GM18507 (cell line): ENCODE results near the gene CAMSAP2.
A peak's percentile ranks its signal among the peaks of the same experiment; 100 is the strongest.
"Not testable (repeated sequence)": the region's sequence is repeated elsewhere in the genome, so short reads cannot be mapped to it uniquely, and the experiment has no call there.

ENCODE experiments used
- DNase-seq: peaks from one replicate; pipeline ENCODE4 v3.0.0; 2011; ENCODE audit warnings: low read depth; ENCODE audit not compliant: insufficient read length; ENCODE audit errors: extremely low spot score
- FAIRE-seq: peaks from 2 replicates; lab custom pipeline; 2011; peaks lifted over from hg19 to GRCh38; lab: Jason Lieb, UNC

Gene CAMSAP2

DNA sequence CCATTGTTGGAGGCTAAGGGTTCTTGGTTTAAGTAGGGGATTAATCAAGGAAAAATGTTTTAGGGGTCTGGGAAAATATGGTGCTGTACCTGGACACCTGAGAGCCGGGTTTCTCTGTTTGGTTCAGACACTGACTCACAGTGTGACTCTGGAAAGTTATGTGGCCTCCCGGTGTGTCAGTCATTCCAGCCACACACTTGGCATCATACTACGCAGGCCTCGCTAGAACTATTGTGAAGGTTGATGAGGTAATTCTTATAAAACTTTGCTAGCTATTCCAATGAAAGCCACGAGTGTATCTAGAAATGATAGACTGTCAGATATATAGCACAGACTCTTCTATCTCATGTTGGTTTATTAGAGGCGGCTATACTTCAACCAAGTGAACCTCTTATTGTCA is 4.8 kb upstream of the CAMSAP2 start:
- DNase-seq: no peak
- no peak for FAIRE-seq

DNA sequence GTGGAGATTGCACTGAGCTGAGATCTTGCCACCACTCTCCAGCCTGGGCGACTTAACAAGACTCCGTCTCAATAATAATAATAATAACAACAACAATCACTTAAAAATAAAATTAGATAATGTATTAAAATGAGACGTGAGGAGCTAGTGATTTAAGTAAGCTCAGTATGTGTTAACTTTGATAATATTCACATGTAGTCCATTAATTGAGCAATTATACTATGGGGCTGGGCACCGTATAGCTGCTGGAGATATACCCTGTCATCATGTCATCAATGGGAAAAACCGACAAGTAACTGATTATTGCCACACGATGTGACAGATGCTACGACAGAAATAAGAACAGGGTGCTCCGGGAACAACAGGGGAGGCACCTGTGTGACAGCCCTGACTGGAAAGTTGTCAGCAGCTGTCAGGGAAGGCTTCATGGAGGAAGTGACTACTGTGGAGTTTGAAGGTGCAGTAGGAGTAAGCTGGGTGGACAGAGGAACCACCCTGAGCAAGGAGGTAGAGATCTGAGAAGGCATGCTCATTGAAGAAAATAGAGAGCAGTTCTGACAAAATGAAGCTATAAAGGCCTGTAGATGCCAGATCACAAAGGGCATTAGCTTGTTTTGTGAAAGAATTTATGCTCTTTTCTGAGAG is 924 bp upstream of the CAMSAP2 start:
- no peak for FAIRE-seq

DNA sequence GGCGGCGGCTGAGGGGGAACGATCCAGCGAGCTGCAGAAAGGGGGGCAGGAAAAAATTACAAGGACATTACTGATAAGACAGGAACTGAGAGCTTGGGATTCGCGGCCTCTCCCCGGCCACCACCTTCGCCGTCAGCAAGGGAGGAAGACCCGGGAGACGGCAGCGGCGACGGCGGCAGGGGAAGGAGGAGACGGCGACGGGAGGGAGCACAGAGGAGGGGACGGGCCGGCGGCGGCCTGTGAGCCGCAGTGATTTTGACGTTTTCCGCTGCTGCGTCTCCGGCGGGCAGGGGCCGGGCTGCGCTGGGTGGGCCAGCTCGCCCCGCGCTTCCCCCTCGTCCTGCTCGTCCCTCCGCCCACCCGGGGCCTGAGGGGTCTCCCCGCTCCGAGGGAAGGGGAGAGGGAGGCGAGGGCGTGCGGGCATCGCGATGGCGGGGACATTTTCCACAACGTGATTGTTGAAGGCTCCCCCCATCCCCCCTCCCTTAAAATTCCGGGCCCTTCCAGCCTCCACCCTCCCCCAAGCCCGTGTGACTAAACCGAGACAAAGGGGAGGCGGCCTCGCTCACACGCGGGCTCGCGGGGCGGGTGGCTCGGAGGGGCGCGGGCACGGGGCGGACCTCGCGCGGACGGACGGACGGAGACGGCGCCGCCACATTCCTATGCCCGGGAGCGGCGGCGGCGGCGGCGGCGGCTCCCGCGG is 407 bp downstream of the CAMSAP2 start:
- DNase-seq (peak; percentile 39), FAIRE-seq (no peak)

More for the DNA sequence above, 924 bp upstream of the CAMSAP2 start:
- no peak for DNase-seq

DNA sequence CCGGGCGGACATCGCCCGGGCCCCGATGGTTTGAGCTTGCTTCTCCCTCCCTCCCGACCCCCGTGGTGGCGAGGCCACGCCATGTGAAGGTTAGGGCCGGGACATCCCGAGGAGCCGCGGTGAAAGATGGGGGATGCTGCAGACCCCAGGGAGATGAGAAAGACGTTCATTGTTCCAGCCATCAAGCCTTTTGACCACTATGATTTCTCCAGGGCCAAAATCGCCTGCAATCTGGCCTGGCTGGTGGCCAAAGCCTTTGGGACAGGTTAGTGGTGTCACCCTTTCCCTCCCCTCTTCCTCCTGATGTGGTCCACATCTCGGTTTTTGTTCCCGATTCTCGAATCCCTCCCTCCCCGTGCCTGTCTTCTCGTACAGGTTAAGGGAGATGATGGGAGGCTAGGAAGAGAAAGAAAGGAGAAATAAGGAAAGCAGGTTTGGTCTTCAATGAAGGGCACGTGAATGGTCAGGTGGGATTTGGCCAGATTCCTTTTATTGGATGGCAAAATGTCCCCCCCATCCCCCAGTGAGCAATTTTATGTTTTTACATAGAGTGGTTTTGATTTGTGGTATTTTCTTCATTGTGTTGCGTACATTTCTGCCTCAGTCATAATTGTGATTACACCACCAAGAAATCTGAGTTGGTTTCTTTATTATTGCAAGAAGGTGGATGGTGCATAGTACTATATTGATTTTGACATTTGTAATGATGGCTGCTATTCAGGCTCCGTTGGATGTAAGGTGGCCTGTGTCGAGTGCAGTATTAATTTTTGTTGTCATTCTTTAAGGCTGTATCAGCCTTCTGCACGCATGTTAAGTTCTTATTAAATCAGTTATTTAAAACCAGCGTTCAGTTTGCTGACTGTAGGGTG is 1.2 kb downstream of the CAMSAP2 start:
- DNase-seq: peak; percentile 5

DNA sequence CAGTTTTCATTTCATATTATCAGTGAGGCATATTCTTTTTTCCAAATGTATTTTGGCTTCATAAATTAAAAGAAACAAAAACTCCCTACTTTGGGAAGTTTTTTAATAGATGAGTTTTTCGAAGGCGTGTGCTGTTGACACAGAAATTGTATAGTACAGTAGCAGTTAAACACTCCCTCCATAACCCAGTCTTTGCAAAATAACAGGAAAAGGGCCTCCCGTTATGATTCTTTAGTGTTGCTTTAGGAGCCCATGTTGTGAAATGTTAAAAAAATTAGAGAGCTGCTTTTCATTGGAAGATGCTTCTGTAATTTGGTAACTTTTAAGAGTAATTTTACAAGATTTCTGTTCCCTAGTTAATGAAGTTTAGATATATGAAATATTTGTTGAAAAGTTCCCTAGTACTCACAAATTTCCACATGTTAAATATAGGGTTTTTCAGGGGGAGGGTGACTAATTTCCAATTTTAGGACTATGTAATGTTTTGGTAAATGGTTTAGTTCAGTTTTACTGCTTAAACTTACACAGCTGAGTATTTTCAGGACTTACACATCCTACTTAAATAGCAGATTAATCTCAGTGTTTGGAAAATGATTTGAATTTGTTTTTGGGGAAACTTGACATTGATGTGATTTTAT is 2.0 kb downstream of the CAMSAP2 start:
- FAIRE-seq: no peak

More for the DNA sequence above, 1.2 kb downstream of the CAMSAP2 start:
- FAIRE-seq: peak; percentile 38

DNA sequence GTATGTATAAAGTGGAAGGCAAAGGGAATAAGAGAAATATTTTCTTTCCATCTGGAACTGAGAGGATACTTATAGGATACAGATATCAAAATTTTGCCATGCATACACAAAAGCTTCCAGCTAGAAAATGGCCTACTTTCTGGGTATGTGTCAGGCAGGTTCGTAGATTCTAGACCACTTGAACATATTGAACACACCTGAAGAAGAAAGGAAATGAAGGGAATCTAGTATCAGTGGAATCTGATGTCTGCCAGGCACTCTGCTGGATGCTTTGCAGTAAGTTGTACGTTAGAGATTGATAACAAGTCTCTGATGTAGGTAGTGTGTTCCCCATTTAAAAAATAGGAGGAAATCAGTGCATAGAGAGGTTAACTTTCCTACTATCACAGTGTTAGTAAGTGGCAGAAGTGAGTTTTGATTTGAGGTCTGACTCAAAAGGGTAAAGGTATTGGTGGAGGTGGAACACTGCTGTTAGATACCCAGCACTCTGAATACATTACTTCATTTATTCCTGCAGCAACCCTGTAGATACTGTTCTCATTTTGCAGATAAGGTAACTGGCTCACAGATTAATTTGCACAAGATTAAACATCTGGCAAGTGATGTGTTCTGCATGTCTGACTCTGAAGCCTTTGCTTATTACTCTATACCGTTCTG is 3.0 kb downstream of the CAMSAP2 start:
- no peak for FAIRE-seq
- DNase-seq: no peak

More for the DNA sequence above, 2.0 kb downstream of the CAMSAP2 start:
- no peak for DNase-seq

DNA sequence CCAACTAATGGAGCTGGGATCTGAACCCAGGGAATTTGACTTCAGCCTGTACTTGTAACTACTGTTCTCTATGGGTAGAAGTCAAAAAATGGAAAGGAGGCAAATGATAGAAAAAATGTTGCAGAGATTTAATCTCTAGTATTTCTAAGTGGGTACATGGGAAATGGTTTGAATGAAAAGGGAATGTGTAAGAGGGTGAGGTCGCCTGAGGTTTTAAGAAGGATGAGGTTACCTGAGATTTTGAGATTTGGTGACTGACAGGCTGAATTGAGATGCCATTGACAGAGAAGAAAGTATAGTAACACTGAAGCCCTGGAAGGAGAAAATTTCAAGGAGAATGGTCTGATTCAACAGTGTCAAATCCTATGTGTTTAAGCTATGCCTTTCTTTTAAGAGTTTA is 5.5 kb downstream of the CAMSAP2 start:
- DNase-seq: no peak
- no peak for FAIRE-seq

DNA sequence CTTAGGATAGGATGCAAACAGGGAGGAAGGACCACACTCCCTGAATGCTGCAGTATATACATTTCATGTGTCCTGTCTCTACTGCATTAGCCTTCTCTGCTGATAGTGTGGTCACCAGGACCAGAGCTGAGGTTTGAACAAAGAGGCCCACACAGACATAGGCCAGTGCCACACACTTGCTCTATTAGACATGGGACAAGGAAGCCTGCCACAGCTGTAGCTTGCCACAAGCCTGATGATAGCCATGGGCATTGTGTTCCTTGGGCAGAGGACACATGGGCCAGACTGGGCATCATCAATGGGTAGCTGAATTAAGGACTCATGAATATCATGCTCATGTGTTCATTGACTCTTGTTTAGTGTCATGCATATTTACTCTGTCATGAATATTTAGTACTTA is 10.4 kb downstream of the CAMSAP2 start:
- DNase-seq (no peak), FAIRE-seq (no peak)

DNA sequence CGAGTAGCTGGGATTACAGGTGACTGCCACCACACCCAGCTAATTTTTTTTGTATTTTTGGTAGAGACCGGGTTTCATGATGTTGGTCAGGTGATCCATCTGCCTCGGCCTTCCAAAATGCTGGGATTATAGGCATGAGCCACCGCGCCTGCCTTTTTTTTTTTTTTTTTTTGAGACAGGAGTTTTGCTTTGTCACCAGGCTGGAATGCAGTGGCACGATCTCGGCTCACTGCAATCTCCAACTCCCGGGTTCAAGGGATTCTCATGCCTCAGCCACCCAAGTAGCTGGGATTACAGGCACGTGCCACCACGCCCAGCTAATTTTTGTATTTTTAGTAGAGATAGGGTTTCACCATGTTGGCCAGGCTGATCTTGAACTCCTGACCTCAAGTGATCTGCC is 12.1 kb downstream of the CAMSAP2 start:
- DNase-seq, FAIRE-seq: not testable (repeated sequence)

DNA sequence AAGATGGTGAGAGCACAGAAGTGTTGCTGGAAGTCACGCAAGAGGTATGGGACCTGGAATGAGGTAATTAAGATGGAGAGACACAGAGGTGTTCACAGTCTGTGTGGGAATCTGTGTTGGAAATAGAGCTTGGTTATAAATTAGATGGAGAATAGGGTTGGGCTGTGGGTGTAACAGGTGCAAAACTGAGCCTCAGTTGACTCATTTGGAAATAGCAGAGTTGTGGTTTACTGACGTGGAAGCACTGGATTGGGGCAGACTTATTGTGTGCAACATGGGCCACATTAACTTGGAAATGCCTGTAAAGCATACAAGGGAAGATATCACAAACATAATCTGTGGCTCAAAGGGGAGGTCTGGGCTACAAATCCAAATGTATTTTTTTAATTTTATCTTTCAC is 13.0 kb downstream of the CAMSAP2 start:
- no peak for DNase-seq
- peak; percentile 67 for FAIRE-seq

DNA sequence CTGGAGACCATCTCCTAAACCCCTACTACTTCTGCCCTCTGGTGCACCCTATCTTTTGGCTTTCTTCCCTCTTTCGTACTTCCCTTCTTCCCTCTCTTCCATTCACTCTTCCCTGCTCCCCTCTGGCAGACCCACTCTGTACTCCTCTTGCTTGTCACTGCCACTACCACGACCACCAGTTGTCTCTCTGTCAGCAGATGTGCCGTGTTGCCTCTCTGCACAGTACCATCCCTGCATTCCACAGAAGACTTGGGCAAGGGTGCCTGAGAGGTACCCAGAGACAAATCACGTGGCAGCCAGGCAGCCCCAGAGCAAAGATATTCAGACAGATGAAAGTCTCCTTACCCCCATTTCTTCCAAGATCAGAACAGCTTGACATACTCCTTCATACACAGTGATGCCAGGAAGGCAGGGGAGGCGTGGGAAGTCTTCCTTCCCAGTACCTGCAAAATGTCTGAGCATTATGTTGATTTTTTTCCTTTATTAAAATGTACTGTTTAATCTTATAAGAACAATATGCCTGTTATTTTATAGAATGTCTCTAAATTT is 15.0 kb downstream of the CAMSAP2 start:
- FAIRE-seq: no peak
- no peak for DNase-seq

DNA sequence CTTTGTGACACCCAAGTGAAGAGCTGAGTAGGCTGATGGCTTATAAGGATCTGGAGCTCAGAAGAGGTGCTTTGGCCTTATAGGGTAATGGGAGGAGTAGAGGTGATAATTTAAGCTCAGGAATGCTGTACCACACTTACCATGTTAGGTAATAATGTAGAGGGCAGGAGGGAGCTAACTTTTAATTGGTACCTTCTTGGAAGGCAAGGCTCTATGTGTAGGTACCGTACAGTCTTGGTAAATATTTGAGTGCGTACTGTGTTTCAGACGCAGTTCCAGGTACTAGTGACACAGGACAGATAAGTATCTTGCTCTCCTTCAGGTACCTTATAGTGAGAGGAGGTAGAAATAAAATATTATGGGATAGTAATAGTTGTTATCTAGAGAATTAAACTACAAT is 16.8 kb downstream of the CAMSAP2 start:
- FAIRE-seq (no peak), DNase-seq (no peak)

DNA sequence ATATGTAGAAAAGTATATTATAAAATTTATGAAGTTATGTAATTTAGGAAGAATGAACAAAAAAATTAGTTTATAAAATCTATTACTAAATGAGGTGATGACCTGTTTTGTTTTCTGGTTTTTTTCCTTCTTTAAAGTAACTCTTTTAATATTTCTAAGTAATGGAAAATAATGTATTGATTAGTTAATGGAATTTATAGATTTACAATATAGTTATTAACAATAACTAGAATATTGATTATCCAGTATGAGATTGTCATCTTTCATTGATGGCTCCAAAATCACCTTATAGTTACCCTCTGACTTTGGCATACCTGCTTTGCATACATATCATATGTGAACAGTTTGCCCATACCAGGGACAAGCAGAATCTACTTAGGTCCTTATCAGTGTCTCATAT is 23.4 kb downstream of the CAMSAP2 start:
- DNase-seq (no peak), FAIRE-seq (no peak)

DNA sequence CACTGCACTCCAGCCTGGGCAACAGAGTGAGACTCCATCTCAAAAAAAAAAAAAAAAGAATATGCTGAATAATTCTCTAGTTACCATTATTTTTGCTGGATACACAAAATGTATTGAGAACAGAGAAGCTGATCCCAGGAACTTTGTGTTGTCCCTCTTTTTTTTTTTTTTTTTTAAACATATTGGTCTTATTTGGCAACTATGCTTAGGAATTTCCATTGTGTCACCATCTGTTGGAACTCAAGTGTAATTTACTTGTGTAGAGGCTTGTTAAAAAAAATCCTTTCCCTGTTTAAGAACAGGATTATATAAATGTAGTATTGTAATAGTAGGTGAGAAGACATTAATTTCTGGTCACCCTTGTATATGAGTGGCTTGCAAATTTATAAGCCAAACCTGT is 28.6 kb downstream of the CAMSAP2 start:
- FAIRE-seq: no peak
- DNase-seq: no peak

DNA sequence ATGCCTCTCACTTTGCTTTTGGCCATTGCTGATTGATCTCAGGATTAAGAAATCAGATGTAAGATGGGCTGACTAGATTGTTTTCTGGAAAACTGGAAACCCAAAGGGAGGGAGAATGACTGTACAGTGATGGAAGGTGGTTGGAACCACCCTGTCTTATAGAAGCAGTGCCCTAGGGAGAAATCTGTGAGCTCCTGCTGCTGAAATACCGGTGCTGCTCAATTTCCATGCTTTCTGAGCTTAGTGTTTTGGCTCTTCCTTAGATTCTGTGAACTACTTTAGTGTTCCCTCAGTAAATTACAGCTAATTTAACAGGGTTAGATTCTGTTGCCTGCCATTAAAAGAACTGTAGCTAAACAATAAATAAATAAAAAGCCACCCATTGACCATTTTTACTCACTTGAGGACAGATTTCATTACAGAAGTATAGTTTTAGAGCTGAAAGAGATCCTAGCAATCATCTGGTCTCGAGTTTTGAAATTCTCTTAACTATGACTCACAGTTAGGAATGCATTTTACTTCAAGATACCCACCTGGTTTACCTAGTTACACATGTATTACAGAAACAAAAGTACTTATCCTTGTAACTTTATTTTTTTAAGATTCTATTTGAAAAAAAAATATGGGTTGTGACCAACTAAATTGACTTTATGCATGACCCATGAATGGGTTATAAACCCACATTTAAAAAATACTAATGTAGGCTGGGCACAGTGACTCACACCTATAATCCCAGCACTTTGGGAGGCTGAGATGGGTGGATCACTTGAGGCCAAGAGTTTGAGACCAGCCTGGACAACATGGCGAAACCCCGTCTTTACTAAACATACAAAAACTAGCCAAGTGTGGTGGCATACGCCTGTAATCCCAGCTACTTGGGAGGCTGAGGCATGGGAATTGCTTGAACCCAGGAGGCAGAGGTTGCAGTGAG is 33.2 kb downstream of the CAMSAP2 start:
- FAIRE-seq (no peak), DNase-seq (no peak)

DNA sequence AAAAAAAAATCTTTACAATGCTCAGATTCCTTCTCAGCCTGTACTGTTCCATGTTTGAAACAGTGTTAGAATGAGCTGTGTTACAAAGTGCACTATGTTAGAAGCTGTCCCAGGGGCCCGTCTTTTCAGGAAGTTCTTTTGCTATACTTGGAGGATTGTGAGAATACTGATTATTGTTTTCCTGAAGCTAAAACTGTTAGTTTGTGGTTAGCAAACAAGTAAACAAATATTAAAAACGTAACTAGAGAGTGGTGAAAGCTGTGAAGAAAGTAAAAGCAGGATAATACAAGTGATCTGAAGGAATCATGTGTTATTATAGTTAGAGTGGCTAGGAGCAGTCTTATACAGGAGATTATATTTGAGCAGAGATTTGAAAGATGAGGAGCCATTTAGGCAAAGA is 35.6 kb downstream of the CAMSAP2 start:
- peak; percentile 62 for FAIRE-seq
- DNase-seq: no peak

DNA sequence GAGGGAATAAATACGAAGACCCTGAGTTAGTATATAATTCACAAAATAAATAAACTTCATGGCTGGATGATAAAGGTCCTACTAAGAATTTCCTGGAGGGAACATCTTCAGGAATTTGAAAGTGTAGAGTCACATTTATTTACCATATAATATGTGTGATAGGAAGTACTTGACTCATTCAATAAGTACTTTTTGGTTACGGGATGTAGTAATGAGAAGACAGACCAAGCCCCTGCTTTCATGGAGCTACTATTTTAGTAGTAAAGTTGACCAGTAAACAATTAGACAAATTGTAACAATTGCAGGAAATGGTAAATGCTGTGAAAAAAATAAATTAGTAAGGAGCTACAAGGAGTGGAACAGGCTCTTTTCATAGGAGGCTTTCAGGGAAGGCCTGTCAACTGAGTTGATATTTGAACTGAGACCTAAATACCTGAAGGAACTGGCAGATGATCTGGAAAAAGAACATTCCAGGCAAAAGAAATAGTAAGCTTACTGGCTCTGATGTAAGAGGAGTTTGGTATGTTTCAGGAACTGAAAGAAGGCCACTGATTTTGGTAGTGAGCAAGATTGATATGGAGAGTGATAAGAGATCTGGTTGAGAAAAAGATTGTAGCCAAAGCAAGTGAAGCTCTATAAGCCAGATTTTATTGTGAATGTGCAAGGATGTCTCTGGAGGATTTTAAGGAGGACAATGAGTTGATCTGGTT is 36.2 kb downstream of the CAMSAP2 start:
- DNase-seq: no peak
- peak; percentile 55 for FAIRE-seq

DNA sequence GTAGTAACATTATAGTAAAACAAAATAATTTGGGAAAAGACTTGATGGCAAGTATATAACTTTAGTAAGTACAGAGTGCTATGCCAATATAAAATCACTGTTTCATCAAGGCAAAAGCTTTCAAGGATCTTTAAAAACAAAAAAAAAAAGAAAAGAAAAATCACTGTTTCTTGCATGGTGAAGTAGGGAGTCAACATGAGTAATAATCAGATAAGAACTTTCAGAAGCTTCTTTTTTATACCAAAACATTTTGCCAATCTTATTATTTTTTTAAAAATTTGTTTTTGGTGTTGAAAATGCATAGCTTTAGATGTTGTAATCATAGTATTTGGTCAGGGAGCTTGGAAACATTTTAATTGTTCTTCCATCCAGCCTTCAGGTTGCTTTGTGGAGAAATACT is 37.2 kb downstream of the CAMSAP2 start:
- DNase-seq (no peak), FAIRE-seq (no peak)
